Measurements from ENCODE around the gene COQ10A. TPM values are rescaled to one million over a fixed set of nuclear protein-coding genes. Genes with fewer than 3 reads are reported as not detected.

COQ10A gene
- total RNA-seq, 4 donors from 2014 or later = 9.0 to 18.1 (median 13.5) TPM

GRCh38 chr12:56223571-56224101, 43.1 kb upstream of the COQ10A start:
- no peak for DNase-seq (ENCODE audit: low spot score)
- no peak for ATAC-seq (ENCODE audit: low FRiP score)
- TF ChIP-seq CTCF (IDR thresholded peaks at IDR 0.05) = no peak

- DNase-seq (ENCODE audit: low spot score) (peak; percentile 91), ATAC-seq (ENCODE audit: low FRiP score) (peak; percentile 91)
- TF ChIP-seq CTCF (IDR thresholded peaks at IDR 0.05) = peak in 2 of 3 donors; percentile 47 to 92
Observed at GRCh38 chr12:56224102-56224701, 42.5 kb upstream of the COQ10A start, which contains the start of gene NABP2. Gene NABP2 (plus strand): TSS chr12:56224342. CDS start chr12:56224857, 515 bp downstream.

- no peak for DNase-seq (ENCODE audit: low spot score)
- TF ChIP-seq CTCF (IDR thresholded peaks at IDR 0.05) = no peak
- no peak for ATAC-seq (ENCODE audit: low FRiP score)
Observed at GRCh38 chr12:56224954-56225353, 41.8 kb upstream of the COQ10A start.

GRCh38 chr12:56229082-56229481, 37.7 kb upstream of the COQ10A start:
- no peak for TF ChIP-seq CTCF (IDR thresholded peaks at IDR 0.05)
- no peak for ATAC-seq (ENCODE audit: low FRiP score)
- no peak for DNase-seq (ENCODE audit: low spot score)

GRCh38 chr12:56229916-56230431, 36.8 kb upstream of the COQ10A start, which contains the start of gene SLC39A5:
Gene SLC39A5 (plus strand): TSS chr12:56230051. CDS start chr12:56231275, 1,224 bp downstream.
- DNase-seq (ENCODE audit: low spot score) (no peak), ATAC-seq (ENCODE audit: low FRiP score) (no peak)
- TF ChIP-seq CTCF (IDR thresholded peaks at IDR 0.05) = no peak

- TF ChIP-seq CTCF (IDR thresholded peaks at IDR 0.05) = no peak
- DNase-seq (ENCODE audit: low spot score) (no peak), ATAC-seq (ENCODE audit: low FRiP score) (no peak)
Observed at GRCh38 chr12:56230432-56231183, 36.1 kb upstream of the COQ10A start.

Data from omental fat pad (tissue), 4 donors.